Measurements from ENCODE around the gene POLR3H.

GRCh38 chr22:41513391-41513790 is 30.9 kb downstream of the POLR3H start:
- TF ChIP-seq CTCF (IDR thresholded peaks at IDR 0.05; ENCODE audit: poor library complexity, severe bottlenecking) (no peak), RAD21 (conservative IDR thresholded peaks at IDR 0.05) (no peak), EP300 (conservative IDR thresholded peaks at IDR 0.05; ENCODE audit: poor library complexity, severe bottlenecking) (no peak), POLR2AphosphoS5 (IDR thresholded peaks at IDR 0.05) (no peak), EZH2 (IDR thresholded peaks at IDR 0.05; ENCODE audit: borderline replicate concordance, insufficient read depth, low read length, poor library complexity, severe bottlenecking) (no peak), REST (IDR thresholded peaks at IDR 0.05; ENCODE audit: borderline replicate concordance) (no peak)

All from neural cell (in vitro differentiated cells).